ENCODE results near the gene PHTF2.

PHTF2 gene

DNA sequence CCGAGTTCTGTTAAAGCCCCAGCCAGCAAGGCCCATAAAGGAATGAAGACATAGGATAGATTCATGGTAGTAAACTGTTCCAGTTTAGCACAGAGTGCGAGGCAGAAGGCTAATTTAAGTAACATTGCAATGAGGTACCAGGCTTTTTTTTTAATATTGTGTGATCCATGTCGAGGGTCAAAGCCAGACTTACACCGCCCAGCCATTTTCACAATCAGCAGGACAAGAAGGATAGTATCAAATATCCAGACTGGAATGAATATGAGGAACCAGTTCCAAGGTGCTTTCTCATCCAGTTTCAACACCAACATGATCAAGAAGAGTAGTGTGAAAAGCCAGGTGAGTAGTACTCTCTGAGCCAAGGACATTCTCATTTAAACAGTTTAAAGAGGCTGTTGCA is 4.6 kb upstream of the PHTF2 start:
- DNase-seq (ENCODE audit: low spot score): no peak

DNA sequence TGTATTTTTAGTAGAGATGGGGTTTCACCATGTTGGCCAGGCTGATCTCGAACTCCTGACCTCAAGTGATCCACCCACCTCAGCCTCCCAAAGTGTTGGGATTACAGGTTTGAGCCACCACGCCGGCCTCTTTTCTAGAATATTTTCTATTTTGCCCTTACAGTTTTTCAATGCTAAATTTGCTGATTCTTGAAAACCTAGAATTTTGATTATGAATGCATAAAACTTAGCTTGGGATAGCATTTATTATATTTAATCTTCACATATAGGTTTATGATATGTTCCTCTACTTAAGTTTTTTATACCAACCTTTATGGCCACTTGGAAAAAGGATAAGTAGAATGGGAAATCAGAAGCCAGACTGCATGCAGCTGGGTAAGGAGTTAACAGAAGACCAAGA is 2.5 kb upstream of the PHTF2 start:
- DNase-seq (ENCODE audit: low spot score): no peak

GRCh38 chr7:77796960-77797359 is 1.6 kb upstream of the PHTF2 start:
- DNase-seq (ENCODE audit: low spot score): peak; percentile 5

GRCh38 chr7:77797734-77798393 is 709 bp upstream of the PHTF2 start:
- DNase-seq (ENCODE audit: low spot score): no peak

- peak; percentile 38 for DNase-seq (ENCODE audit: low spot score)
Observed at GRCh38 chr7:77799078-77799964, 748 bp downstream of the PHTF2 start.

GRCh38 chr7:77800158-77800557 is 1.6 kb downstream of the PHTF2 start:
- no peak for DNase-seq (ENCODE audit: low spot score)

GRCh38 chr7:77800730-77801129 is 2.2 kb downstream of the PHTF2 start:
- no peak for DNase-seq (ENCODE audit: low spot score)

GRCh38 chr7:77802557-77803405 is 4.2 kb downstream of the PHTF2 start:
- DNase-seq (ENCODE audit: low spot score): no peak

- DNase-seq (ENCODE audit: low spot score): no peak
Observed at GRCh38 chr7:77806425-77806824, 7.9 kb downstream of the PHTF2 start.

DNA sequence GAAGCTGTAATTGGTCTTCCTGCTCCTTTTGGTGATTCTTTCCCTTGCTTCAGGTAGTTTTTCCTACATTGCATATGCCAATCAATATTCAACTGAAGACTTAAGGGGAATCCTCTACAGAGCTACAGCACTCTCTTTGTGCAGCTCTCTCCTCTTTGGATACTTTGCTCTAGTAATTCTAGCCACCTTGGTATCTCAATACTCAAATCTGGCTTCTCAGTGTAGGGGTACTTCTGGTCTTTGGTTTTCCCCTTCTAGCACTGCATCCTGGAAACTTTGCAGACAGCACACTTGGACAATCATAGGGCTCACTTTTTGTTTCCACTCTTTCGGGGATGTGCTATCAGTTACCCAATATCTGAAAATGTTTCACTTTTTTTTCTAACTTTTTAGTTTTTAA is 9.9 kb downstream of the PHTF2 start:
- DNase-seq (ENCODE audit: low spot score): no peak

DNA sequence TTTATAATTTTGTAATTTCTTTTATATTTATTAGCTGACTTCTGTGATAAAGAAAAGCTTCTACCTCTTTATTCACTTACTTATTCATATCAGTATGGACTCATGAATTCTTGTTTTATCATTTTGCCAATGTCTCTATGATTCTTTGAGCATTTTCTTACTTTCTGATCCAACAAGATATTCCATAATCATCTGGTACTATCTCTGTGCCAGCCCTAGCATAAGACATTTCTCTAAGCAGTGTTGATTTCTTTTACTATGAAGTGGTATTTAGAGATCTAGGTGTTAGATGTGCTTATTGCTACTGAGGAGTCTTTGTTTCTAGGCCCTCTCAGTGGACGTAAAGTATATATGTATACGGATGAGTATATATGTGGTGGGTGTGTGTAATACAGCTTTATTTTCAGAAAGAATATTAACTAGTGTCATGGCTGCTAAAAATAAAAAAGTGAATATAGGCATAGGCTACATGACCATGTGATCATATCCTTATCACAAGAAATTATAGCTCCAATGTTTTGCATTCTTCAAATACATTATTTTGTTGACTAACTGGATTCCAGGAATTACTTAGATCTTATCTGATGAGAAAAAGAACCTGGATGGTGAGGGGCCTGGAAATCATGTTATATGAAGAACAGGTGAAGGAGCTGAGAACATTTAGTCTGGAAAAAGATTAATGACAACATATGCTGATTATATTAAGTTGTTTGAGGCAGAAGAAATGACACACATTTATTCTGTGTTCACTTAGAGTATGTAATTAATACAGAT is 13.1 kb downstream of the PHTF2 start:
- DNase-seq (ENCODE audit: low spot score): peak; percentile 9

GRCh38 chr7:77812290-77812685 is 13.7 kb downstream of the PHTF2 start:
- DNase-seq (ENCODE audit: low spot score): peak; percentile 53

DNA sequence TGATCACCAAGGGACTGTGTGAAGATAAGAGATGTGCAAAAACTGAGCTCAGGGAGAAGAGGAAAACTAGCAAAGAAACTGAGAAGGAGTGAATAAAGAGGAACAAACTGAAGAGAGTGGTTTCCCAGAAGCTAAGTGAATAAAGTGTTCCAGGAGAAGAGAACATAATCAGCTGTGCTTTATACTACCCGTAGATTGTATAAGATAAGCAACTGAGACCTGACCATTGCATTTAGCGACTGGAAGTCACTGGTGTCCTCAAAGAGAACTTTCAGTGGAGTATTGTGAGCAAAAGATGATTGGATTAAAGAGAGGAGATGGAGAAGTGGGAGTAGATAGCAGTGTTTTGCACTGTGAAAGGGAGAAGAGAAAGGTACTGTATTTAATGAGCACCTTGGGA is 14.6 kb downstream of the PHTF2 start:
- no peak for DNase-seq (ENCODE audit: low spot score)

GRCh38 chr7:77819021-77819420 is 20.4 kb downstream of the PHTF2 start:
- DNase-seq (ENCODE audit: low spot score): no peak

GRCh38 chr7:77820967-77821366 is 22.4 kb downstream of the PHTF2 start:
- DNase-seq (ENCODE audit: low spot score): no peak

- no peak for DNase-seq (ENCODE audit: low spot score)
Observed at GRCh38 chr7:77822269-77822668, 23.7 kb downstream of the PHTF2 start.

DNA sequence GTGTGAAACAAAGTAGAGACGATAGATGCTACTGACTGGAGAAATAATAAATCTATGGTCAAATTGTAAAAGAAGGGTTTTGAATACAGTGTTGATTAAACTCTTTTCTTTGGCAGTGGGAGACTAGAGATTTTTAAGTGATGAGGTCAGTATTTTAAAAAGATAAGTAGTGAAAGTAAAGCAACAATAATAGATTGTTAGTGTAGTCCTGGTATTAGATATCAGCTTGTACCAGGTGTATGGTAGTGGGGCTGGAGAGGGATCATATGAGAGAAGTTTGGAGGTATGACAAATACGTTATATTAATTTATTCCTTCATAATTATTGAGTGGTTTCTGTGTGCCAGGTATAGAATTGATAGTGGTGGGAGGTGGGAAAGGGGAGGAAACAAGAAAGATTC is 25.2 kb downstream of the PHTF2 start:
- DNase-seq (ENCODE audit: low spot score): no peak

GRCh38 chr7:77824636-77825035 is 26.1 kb downstream of the PHTF2 start:
- DNase-seq (ENCODE audit: low spot score): no peak

- no peak for DNase-seq (ENCODE audit: low spot score)
Observed at GRCh38 chr7:77825131-77825530, 26.6 kb downstream of the PHTF2 start.

DNA sequence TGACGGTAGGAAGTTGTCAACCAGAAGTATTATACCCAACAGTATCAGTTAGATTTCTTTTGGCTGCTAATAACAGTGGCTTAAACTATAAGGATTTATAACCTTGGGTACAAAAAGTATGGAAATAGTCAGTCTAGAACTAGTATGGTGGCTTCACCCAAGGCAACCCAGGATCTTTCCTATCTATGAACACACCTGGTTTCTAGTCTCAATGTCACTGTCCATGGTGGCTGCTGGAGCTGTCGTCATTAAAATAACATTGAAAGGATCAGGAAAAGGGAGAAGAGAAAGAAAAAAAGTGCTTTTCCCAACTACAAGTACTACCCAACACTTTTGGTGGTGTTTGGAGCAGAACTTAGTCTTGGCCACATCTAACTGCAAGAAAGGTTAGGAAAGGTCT is 27.7 kb downstream of the PHTF2 start:
- DNase-seq (ENCODE audit: low spot score): no peak

- DNase-seq (ENCODE audit: low spot score): no peak
Observed at GRCh38 chr7:77827999-77828398, 29.4 kb downstream of the PHTF2 start.

All from kidney tubule cell (primary cell).